ENCODE results near the gene TPPP. TPM values are rescaled to one million over a fixed set of nuclear protein-coding genes. Genes with fewer than 3 reads are reported as not detected.
A peak's percentile ranks its signal among the peaks of the same experiment; 100 is the strongest.
"Not testable (repeated sequence)": the region's sequence is repeated elsewhere in the genome, so short reads cannot be mapped to it uniquely, and the experiment has no call there.

The TPPP gene
- 1 to 10 TPM; 3.0 to 6.2 (median 4.4) TPM for polyA plus RNA-seq (ENCODE audit: insufficient read length in 4 of 4)

DNA sequence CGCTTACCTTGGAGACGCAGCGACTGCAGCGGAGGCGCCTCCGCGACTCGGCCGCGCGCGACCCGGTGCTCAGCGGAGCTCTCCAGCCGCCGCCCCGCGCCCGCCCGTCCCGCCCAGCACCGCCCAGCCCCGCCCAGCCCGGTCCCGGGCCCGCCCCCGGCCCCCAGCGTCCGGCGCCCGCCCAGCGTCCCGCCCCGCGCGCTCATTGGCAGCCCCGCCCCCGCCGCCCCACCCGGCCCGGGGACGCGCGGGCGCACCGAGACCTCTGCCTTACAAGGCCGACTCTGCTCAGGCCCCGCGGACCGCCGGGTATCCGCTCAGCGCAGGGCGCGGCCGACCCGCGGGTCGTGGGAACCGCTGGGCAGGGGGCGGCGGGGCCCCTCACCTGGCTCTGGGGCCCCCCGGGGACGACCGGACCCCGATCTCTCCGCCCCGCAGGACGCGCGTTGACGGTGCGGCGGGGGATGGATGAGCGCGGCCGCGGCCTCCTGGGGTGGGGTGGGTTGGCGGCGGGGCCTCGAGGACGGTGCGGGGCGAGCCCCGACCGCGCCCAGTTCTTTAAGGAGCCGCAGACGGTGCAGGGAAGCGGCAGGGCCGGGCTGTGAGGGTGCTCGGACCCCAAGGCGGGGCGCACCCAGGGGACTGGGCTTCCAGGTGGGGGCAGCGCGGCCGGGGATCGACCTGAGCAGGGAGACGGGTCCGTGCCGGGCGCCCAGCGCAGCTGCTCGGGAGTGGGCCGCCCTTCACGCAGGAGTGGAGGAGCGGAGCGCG is at the start of gene TPPP:
TPPP (minus strand) TSS at position 82 of the 771 bp plus-strand sequence. CDS start 15,292 bp downstream, outside the sequence.
- peak in 3 of 4 donors; percentile 42 to 68 (median 51) for DNase-seq (ENCODE audit: low read depth in 4 of 4, low spot score in 3 of 4)

DNA sequence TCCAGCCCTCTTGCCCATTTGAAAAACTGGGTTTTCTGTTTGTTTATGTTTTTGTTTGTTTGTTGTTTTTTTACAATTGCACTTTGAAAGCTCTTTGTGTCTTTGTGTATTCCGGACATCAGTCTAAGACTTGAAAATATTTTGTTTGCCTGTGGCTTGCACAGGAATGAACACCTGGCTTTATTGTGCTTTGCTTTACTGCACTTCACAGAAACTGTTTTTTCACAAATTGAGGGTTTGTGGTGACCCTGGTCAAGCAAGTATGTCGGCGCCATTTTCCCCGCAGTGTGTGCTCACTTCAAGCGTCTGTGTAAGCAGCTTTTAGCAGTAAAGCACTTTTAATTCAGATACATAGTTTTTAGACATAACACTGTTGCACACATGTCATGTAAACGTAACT is 49.1 kb upstream of the TPPP start:
- DNase-seq (ENCODE audit: low read depth in 4 of 4, low spot score in 3 of 4): not testable (repeated sequence)

DNA sequence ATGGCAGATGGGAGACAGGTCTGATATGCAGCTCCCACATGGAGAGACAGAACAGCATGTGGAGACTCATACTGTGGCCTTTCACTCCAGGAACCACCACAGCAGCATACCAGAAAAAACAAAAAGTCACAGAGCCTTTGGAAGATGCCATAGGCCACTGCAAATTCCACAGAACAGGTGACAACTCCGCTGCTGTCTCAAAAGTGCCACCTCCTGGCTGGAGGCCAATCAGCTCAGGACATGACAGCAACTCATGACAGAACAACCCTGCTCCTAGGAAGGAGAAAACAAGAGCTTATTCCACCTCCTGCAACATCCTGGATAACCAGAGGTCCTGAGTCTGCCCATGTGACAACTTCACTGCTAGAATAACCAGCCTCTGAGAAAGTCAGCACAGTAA is 41.0 kb upstream of the TPPP start:
- not testable (repeated sequence) for DNase-seq (ENCODE audit: low read depth in 4 of 4, low spot score in 3 of 4)

DNA sequence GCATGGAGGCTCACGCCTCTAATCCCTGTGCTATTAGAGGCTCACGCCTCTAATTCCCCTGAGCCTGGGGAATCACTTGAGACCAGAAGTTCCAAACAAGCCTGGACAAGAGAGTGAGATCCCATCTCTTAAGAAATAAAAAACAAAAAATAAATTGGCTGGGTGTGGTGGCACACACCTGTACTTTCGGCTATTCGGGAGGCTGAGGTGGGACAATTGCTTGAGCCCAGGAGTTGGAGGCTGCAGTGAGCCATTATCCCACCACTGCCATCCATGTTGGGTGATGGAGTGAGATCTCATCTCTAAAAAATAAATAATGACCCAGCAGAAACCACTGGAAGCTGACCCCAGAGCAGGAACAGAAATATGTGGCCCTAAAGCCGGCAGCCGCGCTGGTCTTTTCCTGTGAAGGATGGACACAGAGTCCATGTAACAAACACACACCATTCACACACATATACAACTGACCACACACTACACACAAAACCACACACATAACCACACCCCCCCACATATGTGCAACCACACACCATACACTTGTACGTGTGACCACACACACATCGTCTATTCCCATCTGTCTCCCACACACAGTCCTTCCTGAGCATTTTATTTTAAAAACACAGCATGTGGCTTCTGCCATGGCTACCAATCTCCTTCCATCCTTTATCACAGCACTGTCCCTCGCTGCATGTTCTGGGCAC is 39.8 kb upstream of the TPPP start:
- DNase-seq (ENCODE audit: low read depth in 4 of 4, low spot score in 3 of 4): not testable (repeated sequence)

DNA sequence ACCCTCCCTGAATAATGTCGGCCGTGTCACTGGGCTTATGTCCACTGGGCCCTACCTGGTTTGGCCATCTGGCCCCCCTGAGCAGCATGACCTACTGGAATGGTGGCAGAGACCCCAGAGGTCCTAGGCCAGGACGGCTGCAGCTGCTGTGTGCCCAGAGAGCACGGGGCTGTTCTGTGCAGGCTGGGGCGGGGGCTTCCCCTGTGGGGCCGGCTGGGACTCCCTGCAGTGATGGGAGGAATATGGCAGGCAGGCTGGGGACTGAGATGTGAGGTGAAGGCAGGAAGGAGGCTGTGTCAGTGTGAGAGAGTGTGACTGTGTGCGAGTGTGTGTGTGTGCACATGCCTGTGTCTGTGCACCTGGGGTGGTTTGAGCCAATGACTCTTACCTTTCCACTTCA is 36.1 kb upstream of the TPPP start:
- not testable (repeated sequence) for DNase-seq (ENCODE audit: low read depth in 4 of 4, low spot score in 3 of 4)

DNA sequence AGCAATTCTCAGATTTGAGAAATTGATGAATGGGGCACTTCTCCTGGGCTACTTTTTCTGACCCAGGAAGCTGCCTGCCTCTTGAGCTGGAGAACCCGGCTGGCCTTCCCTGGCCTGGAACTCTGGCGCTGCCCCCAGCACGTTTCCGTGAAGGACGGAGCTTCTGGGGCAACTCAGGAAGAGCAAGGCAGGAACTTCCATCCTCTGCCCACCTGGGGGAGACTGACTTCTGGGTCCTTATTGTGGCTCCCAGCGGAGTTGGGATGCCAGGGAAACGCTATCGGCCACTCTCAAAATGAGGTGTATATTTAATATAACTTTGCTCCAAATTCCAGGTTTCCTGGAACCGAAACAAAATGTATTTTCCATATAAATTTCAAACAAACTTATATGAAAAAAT is 33.9 kb upstream of the TPPP start:
- not testable (repeated sequence) for DNase-seq (ENCODE audit: low read depth in 4 of 4, low spot score in 3 of 4)

DNA sequence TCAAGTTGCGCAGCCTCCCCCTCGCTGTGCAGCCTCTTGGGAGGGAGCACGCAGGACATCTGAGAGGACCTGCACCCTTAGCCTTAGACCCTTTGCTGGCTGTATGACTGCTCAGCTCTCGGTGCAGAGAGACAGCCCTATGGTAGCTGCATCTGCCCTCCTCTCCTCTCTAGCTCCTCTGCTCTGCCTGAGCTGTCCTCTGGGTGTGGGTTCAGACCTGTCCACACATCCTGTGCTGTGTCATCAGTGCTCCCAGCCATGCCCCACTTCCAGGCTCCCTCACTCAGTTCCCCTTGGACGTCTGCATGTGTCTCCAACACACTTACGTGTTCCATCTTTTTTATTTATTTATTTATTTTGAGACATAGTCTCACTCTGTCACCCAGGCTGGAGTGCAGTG is 30.7 kb upstream of the TPPP start:
- DNase-seq (ENCODE audit: low read depth in 4 of 4, low spot score in 3 of 4): not testable (repeated sequence)

DNA sequence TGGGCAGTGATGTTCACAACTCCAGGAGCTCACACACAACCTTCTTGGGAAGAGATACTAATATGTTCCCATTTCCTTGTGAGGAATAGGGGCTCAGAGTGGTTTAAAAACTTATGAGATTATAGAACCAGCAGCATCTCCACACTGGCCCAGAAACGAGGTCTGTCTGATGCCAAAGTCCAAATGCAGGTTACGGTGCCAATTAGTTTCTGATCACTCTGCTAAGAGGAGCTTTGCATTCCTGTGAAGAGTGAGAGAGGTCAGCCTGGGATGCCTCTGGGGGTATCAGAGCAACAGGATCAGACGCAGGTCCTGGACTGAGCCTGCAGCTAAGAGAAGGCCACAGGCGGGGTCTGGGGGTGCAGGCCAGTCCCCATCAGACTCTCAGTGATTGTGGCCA is 30.2 kb upstream of the TPPP start:
- not testable (repeated sequence) for DNase-seq (ENCODE audit: low read depth in 4 of 4, low spot score in 3 of 4)

DNA sequence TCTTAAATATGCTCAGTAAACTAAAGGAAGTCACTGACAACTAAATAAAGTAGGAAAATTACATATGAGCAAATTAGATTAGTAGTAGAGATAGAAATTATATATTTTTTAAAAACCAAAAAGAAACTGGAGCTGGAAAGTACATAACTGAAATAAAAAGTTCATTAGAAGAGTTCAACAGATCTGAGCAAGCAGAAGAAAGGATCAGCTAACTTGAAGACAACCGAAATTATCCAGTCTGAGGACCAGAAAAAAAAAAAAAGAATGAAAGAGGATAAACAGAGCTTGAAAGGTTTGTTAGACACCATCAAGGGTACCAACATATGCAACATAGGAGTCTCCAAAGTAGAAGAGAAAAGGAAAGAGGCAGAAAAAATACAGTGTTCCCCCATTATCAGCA is 26.2 kb upstream of the TPPP start:
- DNase-seq (ENCODE audit: low read depth in 4 of 4, low spot score in 3 of 4): not testable (repeated sequence)

DNA sequence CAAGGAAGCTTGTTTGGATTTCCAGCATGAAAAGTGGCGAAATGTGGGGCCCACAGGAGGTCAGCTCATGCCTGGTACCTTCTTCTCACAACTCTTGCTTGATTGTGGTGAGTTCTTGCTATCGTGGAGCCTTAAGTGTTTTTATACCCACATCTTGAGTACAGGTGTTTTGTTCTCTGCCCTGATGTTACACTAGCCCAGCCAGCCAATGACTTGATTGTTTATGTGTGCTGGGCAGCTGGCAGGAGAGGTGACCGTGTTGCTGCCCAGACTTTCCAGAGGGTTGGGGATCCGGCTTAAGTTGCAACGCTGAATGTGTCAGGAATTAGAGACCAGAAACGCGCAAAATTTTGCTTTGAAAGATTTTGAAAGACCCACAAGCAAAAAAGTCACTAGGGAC is 24.0 kb upstream of the TPPP start:
- no peak for DNase-seq (ENCODE audit: low read depth in 4 of 4, low spot score in 3 of 4)

DNA sequence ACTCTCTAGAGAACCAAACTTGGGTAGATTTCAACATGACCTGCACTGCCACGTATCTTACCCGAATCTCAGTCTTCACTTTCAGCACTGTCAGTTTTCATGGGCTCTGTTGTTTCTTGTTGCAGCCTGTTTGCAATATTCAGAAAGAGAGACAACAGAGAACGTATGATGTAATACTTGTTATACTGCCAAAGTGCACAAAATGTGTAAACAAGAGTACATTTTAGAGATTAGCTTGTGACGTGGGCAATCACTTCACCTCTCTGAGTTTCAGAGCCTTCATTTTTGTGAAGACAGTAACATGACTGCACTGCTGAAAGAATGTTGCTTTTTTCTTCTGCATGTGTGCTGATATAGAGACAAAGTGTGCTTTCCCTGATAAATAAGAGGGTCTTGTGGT is 23.6 kb upstream of the TPPP start:
- DNase-seq (ENCODE audit: low read depth in 4 of 4, low spot score in 3 of 4): not testable (repeated sequence)

DNA sequence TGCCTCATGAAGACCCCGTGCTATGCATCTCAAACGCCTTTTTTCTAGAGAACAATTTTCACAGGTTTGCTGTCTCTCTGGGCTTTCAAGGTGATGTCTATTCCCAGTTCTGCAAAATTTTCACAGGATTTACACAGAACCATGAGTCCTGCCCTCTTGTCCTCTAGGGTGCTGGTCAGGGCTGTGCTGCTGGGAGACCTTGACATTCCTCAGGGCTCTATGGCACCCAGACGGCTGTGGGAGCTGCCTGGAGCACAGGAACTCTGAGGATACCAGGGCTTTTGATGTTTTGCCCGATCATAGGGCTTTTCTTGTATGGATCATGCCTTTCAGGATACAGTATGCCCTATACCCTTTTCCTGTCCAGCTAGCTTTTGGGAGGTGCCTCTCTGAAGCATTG is 22.5 kb upstream of the TPPP start:
- DNase-seq (ENCODE audit: low read depth in 4 of 4, low spot score in 3 of 4): not testable (repeated sequence)

DNA sequence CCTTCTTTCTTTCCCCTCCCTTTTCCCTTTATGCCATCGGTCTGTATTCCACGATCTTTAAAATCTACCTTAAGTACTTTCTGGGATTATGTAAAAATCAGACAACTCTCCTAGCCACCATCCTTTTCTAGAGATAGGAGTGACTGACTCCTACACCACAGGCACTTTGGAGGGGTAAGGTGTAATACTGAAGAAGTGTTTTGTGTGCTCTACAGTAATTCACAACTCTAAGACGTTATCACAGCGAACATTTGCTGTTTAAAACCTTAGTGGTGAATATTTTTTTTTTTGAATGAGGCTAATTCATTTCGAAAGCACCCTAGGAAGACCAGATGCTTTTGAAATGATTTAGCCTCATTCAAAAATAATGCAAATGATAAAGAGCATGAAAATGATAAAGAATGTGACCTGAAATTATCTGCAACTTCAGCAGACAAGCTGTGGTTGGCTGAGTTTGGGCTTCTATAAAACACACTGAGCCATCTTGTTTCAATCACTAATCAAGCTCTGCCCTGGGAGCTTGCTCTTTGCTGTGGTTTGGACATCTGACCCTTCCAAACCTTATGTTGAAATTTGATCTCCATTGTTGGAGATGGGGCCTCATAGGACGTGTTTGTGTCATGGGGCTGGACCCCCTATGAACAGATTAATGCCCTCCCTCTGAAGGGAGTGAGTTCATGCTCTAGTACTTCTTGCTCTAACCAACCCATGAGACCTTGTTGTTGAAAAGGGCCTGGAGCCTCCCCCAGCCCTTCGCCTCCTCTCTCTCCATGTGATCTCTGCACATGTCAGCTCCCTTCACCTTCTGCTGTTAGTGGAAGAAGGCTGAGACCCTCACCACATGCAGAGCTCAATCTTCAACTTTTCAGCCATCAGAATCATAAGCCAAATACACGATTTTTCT is 21.3 kb upstream of the TPPP start:
- peak in 1 of 4 donors; percentile 12 for DNase-seq (ENCODE audit: low read depth in 4 of 4, low spot score in 3 of 4)

DNA sequence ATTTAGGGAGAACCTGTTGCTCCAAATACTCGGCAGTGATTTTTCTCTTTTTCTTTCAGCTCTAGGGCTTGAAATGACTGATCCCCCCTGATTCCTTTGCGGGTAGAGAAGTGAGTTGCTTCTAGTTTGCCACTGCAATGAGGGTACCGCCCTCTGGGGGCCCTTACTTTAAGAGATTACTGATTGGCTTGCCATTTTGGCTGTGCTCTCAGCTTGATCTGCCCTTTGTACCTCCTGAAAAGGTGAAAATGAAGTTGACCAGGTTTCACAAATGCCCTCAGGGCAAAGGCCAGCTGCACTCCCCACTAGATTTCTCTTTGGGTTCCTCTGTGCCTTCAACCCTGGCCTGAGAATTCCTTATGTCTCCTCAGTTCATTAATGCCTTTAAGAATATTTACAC is 20.5 kb upstream of the TPPP start:
- not testable (repeated sequence) for DNase-seq (ENCODE audit: low read depth in 4 of 4, low spot score in 3 of 4)

DNA sequence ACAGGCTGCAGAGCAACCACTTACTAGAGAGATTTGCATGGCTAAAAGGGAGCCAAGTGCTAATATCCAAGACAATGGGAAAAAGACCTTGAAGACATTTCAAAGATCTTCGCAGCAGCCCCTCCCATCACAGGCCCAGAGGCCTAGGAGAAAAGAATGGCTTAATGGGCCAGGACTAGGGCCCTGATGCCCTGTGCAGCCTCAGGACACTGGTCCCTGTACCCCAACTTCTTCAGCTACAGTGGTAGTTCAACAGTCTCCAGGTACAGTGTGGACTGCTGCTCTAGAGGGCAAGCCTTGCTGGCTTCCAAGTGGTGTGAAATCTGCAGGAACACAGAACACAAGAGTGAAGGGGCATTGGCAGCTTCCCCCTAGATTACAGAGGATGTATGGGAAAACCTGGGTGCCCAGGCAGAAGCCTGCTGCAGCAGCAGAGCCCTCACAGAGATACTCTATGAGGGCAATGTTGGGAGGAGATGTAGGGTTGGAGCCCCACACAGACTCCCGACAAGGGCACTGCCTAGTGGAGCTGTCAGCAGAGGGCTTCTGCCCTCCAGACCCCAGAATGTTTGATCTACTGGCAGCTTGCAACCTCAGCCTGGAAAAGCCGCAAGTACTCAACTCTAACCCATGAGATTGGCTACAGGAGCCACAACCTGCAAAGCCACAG is 15.8 kb upstream of the TPPP start:
- DNase-seq (ENCODE audit: low read depth in 4 of 4, low spot score in 3 of 4): not testable (repeated sequence)

DNA sequence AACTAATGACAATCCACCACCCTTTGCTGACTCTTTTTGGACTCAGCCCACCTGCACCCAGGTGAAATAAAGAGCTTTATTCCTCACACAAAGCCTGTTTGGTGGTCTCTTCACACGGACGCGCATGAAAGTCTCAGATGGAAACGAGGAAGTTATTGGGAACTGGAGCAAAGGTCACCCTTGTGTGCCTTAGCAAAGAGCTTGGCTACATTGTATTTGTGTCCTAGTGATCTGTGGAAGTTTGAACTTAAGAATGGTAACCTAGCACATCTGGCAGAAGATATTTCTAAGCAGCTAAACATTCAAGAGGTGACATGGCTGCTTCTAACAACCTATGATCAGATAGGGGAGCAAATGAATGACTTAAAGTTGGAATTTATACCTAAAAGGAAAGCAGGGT is 15.2 kb upstream of the TPPP start:
- DNase-seq (ENCODE audit: low read depth in 4 of 4, low spot score in 3 of 4): not testable (repeated sequence)

DNA sequence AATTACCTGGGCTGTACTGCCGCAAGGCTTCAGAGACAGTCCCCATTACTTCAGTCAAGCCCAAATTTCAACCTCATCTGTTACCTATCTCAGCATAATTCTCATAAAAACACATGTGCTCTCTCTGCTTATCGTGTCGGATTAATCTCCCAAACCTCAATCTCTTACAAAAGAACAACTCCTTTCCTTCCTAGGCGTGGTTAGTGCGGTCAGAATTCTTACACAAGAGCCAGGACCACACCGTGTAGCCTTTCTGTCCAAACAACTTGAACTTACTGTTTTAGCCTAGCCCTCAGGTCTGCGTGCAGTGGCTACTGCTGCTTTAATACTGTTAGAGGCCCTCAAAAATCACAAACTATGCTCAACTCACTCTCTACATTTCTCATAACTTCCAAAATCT is 13.0 kb upstream of the TPPP start:
- not testable (repeated sequence) for DNase-seq (ENCODE audit: low read depth in 4 of 4, low spot score in 3 of 4)

DNA sequence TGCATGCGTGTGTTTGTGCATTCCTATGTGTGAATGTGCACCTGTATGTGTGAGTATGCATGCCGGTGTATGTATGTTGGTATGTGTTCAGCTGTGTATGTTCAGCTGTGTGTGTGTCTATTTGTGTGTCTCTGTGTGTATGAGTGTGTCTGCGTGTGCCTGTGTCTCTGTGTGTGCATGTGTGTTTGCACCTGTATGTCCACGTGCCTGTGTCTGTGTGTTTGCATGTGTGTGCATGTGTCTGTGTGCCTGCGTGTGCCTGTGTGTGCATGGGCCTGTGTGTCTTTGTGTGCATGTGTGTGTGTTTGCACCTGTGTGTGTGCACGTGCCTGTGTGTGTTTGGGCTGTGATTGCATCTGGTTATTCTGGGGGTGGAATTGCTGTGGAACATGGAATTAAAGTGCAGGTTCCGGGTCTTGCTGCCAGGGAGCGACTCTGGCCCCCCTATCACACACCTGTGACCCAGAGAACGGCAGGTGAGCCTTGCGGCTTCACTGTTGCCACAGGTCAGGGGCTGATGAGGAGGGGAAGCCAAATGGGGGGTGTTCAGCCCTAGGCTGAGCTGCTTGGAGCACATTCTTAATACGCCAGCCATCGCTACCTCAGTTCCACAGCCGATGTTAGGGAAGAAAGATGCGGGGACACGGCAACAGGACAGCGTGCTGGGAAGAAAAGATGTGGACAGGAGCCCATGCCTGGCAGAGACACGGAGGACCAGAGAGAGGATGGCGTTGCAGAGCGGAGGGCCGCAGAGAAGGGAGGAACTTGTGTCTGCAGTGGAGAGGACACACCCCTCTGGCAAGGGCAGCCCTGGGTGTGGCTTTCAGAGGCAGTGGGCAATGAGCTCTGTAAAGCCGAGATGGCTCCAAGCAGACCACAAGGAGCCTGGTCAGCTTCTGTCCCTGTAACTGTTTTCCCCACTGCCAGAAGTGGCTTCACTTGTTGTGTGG is 3.9 kb upstream of the TPPP start:
- not testable (repeated sequence) for DNase-seq (ENCODE audit: low read depth in 4 of 4, low spot score in 3 of 4)

DNA sequence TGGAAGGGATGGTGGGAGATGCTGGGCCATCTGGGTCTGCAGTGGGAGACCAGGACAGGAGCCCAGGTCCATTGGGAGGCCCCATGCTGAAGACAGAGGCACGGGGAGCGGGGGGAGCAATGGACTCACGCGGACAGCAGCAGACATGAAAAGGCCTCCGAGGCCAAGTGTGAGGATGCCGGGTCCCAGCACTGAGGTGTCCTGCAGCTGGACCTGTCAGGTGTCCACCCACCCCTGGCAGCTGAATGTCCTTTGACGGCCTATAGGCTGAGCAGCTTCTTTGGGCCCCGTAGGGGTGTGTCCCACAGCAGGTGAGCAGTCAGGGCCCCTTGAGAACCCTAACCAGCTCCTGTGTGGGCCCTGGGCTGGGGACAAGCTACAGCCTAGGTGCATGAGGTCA is 3.0 kb upstream of the TPPP start:
- DNase-seq (ENCODE audit: low read depth in 4 of 4, low spot score in 3 of 4): not testable (repeated sequence)
